ENCODE data around the gene ZNF879.

DNA sequence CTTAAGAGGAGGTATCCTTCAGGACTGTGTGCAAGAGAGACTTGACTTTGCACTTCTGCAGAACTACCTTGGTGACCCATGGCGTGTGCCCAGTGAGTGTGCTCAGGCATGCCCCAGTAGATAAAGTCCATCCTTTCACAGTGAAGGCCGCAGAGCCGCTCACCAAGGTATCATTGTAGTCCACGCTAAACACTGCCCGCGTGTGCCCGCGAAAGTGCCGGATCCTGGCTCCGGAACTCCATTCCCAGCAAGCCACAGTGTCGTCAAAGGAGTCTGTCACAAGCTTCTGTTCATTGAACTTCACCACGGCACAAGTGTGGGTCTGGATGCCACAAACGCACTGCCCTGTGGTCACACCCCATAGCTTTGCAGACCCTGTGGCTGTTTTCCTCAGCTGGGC, 25.2 kb upstream of the ZNF879 start:
- TF ChIP-seq, protein P1, sequence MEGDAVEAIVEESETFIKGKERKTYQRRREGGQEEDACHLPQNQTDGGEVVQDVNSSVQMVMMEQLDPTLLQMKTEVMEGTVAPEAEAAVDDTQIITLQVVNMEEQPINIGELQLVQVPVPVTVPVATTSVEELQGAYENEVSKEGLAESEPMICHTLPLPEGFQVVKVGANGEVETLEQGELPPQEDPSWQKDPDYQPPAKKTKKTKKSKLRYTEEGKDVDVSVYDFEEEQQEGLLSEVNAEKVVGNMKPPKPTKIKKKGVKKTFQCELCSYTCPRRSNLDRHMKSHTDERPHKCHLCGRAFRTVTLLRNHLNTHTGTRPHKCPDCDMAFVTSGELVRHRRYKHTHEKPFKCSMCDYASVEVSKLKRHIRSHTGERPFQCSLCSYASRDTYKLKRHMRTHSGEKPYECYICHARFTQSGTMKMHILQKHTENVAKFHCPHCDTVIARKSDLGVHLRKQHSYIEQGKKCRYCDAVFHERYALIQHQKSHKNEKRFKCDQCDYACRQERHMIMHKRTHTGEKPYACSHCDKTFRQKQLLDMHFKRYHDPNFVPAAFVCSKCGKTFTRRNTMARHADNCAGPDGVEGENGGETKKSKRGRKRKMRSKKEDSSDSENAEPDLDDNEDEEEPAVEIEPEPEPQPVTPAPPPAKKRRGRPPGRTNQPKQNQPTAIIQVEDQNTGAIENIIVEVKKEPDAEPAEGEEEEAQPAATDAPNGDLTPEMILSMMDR (IDR thresholded peaks at IDR 0.05; ENCODE audit: insufficient read depth, low read length) = no peak
- TF ChIP-seq, protein P2, sequence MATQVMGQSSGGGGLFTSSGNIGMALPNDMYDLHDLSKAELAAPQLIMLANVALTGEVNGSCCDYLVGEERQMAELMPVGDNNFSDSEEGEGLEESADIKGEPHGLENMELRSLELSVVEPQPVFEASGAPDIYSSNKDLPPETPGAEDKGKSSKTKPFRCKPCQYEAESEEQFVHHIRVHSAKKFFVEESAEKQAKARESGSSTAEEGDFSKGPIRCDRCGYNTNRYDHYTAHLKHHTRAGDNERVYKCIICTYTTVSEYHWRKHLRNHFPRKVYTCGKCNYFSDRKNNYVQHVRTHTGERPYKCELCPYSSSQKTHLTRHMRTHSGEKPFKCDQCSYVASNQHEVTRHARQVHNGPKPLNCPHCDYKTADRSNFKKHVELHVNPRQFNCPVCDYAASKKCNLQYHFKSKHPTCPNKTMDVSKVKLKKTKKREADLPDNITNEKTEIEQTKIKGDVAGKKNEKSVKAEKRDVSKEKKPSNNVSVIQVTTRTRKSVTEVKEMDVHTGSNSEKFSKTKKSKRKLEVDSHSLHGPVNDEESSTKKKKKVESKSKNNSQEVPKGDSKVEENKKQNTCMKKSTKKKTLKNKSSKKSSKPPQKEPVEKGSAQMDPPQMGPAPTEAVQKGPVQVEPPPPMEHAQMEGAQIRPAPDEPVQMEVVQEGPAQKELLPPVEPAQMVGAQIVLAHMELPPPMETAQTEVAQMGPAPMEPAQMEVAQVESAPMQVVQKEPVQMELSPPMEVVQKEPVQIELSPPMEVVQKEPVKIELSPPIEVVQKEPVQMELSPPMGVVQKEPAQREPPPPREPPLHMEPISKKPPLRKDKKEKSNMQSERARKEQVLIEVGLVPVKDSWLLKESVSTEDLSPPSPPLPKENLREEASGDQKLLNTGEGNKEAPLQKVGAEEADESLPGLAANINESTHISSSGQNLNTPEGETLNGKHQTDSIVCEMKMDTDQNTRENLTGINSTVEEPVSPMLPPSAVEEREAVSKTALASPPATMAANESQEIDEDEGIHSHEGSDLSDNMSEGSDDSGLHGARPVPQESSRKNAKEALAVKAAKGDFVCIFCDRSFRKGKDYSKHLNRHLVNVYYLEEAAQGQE (IDR thresholded peaks at IDR 0.05; ENCODE audit: insufficient replicate concordance, low read depth) = no peak
- TF ChIP-seq POLR2AphosphoS5 (IDR thresholded peaks at IDR 0.05; ENCODE audit: low read depth) (no peak), SPI1 (IDR thresholded peaks at IDR 0.05; ENCODE audit: borderline replicate concordance, low read depth) (no peak)
